Left lobe of liver (tissue), 2 donors: ENCODE data around the gene RHOF. TPM values are rescaled to one million over a fixed set of nuclear protein-coding genes. Genes with fewer than 3 reads are reported as not detected.
"Not testable (repeated sequence)": the region's sequence is repeated elsewhere in the genome, so short reads cannot be mapped to it uniquely, and the experiment has no call there.

Experiments used
- ATAC-seq: fragments of 200-7000 bp; cut with Tn5 transposase; one replicate; pipeline ENCODE4 v1.9.1; 2020; ENCODE audit warnings: mild to moderate bottlenecking, moderate library complexity
- DNase-seq: peaks from one replicate; pipeline ENCODE4 v3.0.0-alpha.2; 2020; ENCODE audit warnings: low spot score
- total RNA-seq: library from RNA; stranded (reverse); gene quantifications from one replicate; pipeline ENCODE4 v1.2.1, GENCODE V29; 2021
- donor health status: DM: no; HTN: no; CAD: no; lungs with moderate emphysema.
- donor health status: DM: no; HTN: yes; CAD: no.

Gene RHOF
- total RNA-seq, 1 donor from 2014 or later: 7.9 TPM

GRCh38 chr12:121778567-121779421 lies 14.7 kb downstream of the RHOF start:
- DNase-seq: no peak
- no peak for ATAC-seq

GRCh38 chr12:121776190-121777098 lies 17.0 kb downstream of the RHOF start:
- ATAC-seq: peak; percentile 65
- peak; percentile 80 for DNase-seq

GRCh38 chr12:121775501-121775900 lies 18.0 kb downstream of the RHOF start:
- no peak for ATAC-seq
- DNase-seq: no peak

GRCh38 chr12:121774968-121775474 lies 18.5 kb downstream of the RHOF start:
- DNase-seq (no peak), ATAC-seq (no peak)

GRCh38 chr12:121773011-121773777 lies 20.3 kb downstream of the RHOF start:
- ATAC-seq: peak; percentile 87
- DNase-seq: peak; percentile 81

GRCh38 chr12:121770813-121771625 lies 22.5 kb downstream of the RHOF start:
- ATAC-seq: no peak
- no peak for DNase-seq

- DNase-seq: no peak
- ATAC-seq: no peak
Measured at GRCh38 chr12:121770388-121770787, 23.1 kb downstream of the RHOF start.

GRCh38 chr12:121769831-121770301 lies 23.6 kb downstream of the RHOF start:
- ATAC-seq: peak; percentile 78
- DNase-seq: peak; percentile 76

GRCh38 chr12:121769297-121769830 lies 24.1 kb downstream of the RHOF start:
- no peak for ATAC-seq
- no peak for DNase-seq

GRCh38 chr12:121767525-121768016 lies 25.9 kb downstream of the RHOF start:
- no peak for ATAC-seq
- DNase-seq: no peak

GRCh38 chr12:121766290-121767039 lies 27.0 kb downstream of the RHOF start:
- DNase-seq: no peak
- ATAC-seq: no peak

GRCh38 chr12:121765573-121765972 lies 27.9 kb downstream of the RHOF start:
- ATAC-seq: no peak
- no peak for DNase-seq

GRCh38 chr12:121764808-121765207 lies 28.7 kb downstream of the RHOF start:
- DNase-seq (no peak), ATAC-seq (no peak)

- ATAC-seq (no peak), DNase-seq (no peak)
Measured at GRCh38 chr12:121762269-121762668, 31.2 kb downstream of the RHOF start.

- DNase-seq, ATAC-seq: not testable (repeated sequence)
Measured at GRCh38 chr12:121758536-121758935, 35.0 kb downstream of the RHOF start.

GRCh38 chr12:121755591-121755990 lies 37.9 kb downstream of the RHOF start:
- ATAC-seq (no peak), DNase-seq (no peak)

- DNase-seq (no peak), ATAC-seq (no peak)
Measured at GRCh38 chr12:121754836-121755235, 38.7 kb downstream of the RHOF start.

- peak; percentile 91 for ATAC-seq
- peak; percentile 98 for DNase-seq
Measured at GRCh38 chr12:121753844-121754264, 39.6 kb downstream of the RHOF start.
